ENCODE results near the gene KLC4. TPM values are rescaled to one million over a fixed set of nuclear protein-coding genes. Genes with fewer than 3 reads are reported as not detected.
A peak's percentile ranks its signal among the peaks of the same experiment; 100 is the strongest.

The KLC4 gene
- 13.2 and 16.8 TPM in 2 replicates for polyA plus RNA-seq (2011; rRNA removed)
- 8.4 and 9.5 TPM in 2 replicates for polyA minus RNA-seq (2011; rRNA and poly(A)+ RNA removed)

GRCh38 chr6:43059168-43060033 lies at the start of gene KLC4, which contains the start of gene MRPL2:
Gene KLC4, plus strand, starts transcription at chr6:43059631. Its CDS starts 1,705 bp downstream, at chr6:43061336.
Gene MRPL2, minus strand, starts transcription at chr6:43059434. Its CDS starts 53 bp downstream, at chr6:43059381.
- peak within 1 kb of the TSS; percentile 71 for H3K4me3 ChIP-seq (ENCODE audit: low read depth, low read length)
- DNase-seq (ENCODE audit: low read depth): peak; percentile 96
- ChIA-PET POLR2A (interaction anchor here (0.6 to 0.8 kb wide), 2 partner anchors 18 to 102 kb away, joined by 3 to 4 read pairs; no protein-coding TSS in a partner anchor), CTCF (interaction anchor here (1.0 to 3.7 kb wide), 5 partner anchors 10 to 115 kb away, joined by 4 to 25 read pairs (median 5); no protein-coding TSS in a partner anchor)
- no peaks in the 10 kb centered on the region for H3K36me3 ChIP-seq (ENCODE audit: control insufficient read depth, insufficient read depth, low read length)
- H3K27me3 ChIP-seq (ENCODE audit: control insufficient read depth, insufficient read depth, low read length): no peaks in the 10 kb centered on the region
- no peak for TF ChIP-seq CTCF (IDR thresholded peaks at IDR 0.05; ENCODE audit: insufficient read depth, low read depth, low read length)

- CTCF ChIA-PET: interaction anchor here (0.8 to 1.6 kb wide), 6 partner anchors 8 to 132 kb away, joined by 3 to 7 read pairs (median 4); partner anchors contain the start of genes PPP2R5D and RRP36
Measured at GRCh38 chr6:43011207-43011606, 48.2 kb upstream of the KLC4 start.

GRCh38 chr6:43012364-43012763 lies 47.1 kb upstream of the KLC4 start:
- TF ChIP-seq CTCF (IDR thresholded peaks at IDR 0.05; ENCODE audit: insufficient read depth, low read depth, low read length): no peak
- H3K36me3 ChIP-seq (ENCODE audit: control insufficient read depth, insufficient read depth, low read length): peaks cover 10% of the 10 kb centered on the region
- no peak overlapping the region; the same call in 1 of the 2 replicates for H3K4me3 ChIP-seq (ENCODE audit: low read depth, low read length)
- DNase-seq (ENCODE audit: low read depth): no peak
- ChIA-PET CTCF (interaction anchor here (0.8 to 2.3 kb wide), 4 partner anchors 13 to 131 kb away, joined by 3 to 5 read pairs (median 4); no protein-coding TSS in a partner anchor), POLR2A (no interaction called here)
- no peaks in the 10 kb centered on the region for H3K27me3 ChIP-seq (ENCODE audit: control insufficient read depth, insufficient read depth, low read length)

More at GRCh38 chr6:43011207-43011606, 48.2 kb upstream of the KLC4 start:
- Histone ChIP-seq H3K36me3 (ENCODE audit: control insufficient read depth, insufficient read depth, low read length) (peaks cover 12% of the 10 kb centered on the region), H3K4me3 (ENCODE audit: low read depth, low read length) (no peak overlapping the region), H3K27me3 (ENCODE audit: control insufficient read depth, insufficient read depth, low read length) (no peaks in the 10 kb centered on the region)
- TF ChIP-seq CTCF (IDR thresholded peaks at IDR 0.05; ENCODE audit: insufficient read depth, low read depth, low read length): no peak
- no peak for DNase-seq (ENCODE audit: low read depth)
- POLR2A ChIA-PET: interaction anchor here (0.7 kb wide), 1 partner anchor 24 kb away, joined by 3 read pairs; no protein-coding TSS in a partner anchor

- CTCF ChIA-PET: interaction anchor here (0.6 to 2.3 kb wide), 5 partner anchors 10 to 130 kb away, joined by 3 to 5 read pairs (median 5); partner anchors contain the start of gene CUL7
- no peak for DNase-seq (ENCODE audit: low read depth)
- H3K36me3 ChIP-seq (ENCODE audit: control insufficient read depth, insufficient read depth, low read length): peaks cover 15% of the 10 kb centered on the region
Measured at GRCh38 chr6:43013097-43013842, 46.2 kb upstream of the KLC4 start.

More at GRCh38 chr6:43013097-43013842, 46.2 kb upstream of the KLC4 start:
- Histone ChIP-seq H3K27me3 (ENCODE audit: control insufficient read depth, insufficient read depth, low read length) (no peaks in the 10 kb centered on the region), H3K4me3 (ENCODE audit: low read depth, low read length) (peak overlapping the region; percentile 97)
- TF ChIP-seq CTCF (IDR thresholded peaks at IDR 0.05; ENCODE audit: insufficient read depth, low read depth, low read length): no peak
- POLR2A ChIA-PET: no interaction called here

All from BJ (cell line).